NCI-H1930 (cell line): ENCODE data around the gene ACAD10.
"Not testable (repeated sequence)": the region's sequence is repeated elsewhere in the genome, so short reads cannot be mapped to it uniquely, and the experiment has no call there.

ENCODE experiments used
- DNase-seq, 2 experiments: peaks; one replicate each; lab custom pipeline; 2025; lab: John Stamatoyannopoulos, UW

Gene ACAD10

DNA sequence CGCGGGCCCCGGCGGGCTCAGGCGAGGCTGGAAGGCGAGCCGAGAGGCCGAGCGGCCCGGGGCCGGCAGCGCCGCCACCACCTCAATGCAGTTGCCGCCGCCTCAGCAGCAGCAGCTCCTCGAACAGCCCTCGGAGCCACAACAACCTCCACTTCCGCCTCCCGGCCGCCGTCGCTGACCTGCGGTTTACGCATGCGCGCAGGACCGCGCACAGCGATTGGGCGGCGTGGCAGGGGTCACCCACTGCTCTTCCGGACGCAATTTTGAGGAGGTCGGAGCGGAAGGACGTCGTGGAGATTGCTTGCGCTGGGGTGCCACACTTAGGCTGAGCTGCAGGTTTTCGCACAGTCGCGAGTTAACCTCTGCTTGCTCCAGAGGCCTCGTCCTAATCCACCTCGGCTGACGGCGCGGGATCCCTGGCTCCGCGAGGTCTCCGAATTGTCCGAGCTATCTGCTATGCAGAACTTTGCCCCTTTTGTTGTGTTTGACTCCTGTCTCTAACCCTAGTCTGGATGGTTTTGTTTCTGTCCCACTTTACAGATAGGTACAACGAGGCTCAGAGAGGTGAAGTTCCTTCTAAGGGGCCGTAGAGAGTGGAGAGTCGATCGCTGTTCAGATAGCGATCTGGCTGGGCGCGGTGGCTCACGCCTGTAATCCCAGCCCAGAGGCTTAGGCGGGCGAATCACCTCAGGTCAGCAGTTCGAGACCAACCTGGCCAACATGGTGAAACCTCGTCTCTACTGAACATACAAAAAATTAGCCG lies at the start of gene ACAD10, which contains the start of gene BRAP:
Gene ACAD10 (plus strand): TSS at position 243 of the 763 bp plus-strand sequence. CDS start 6,657 bp downstream, outside the sequence.
Gene BRAP (minus strand): TSS at position 146 of the 763 bp plus-strand sequence. CDS start 164 bp downstream, outside the sequence.
- peak; percentile 90 to 93 for DNase-seq

DNA sequence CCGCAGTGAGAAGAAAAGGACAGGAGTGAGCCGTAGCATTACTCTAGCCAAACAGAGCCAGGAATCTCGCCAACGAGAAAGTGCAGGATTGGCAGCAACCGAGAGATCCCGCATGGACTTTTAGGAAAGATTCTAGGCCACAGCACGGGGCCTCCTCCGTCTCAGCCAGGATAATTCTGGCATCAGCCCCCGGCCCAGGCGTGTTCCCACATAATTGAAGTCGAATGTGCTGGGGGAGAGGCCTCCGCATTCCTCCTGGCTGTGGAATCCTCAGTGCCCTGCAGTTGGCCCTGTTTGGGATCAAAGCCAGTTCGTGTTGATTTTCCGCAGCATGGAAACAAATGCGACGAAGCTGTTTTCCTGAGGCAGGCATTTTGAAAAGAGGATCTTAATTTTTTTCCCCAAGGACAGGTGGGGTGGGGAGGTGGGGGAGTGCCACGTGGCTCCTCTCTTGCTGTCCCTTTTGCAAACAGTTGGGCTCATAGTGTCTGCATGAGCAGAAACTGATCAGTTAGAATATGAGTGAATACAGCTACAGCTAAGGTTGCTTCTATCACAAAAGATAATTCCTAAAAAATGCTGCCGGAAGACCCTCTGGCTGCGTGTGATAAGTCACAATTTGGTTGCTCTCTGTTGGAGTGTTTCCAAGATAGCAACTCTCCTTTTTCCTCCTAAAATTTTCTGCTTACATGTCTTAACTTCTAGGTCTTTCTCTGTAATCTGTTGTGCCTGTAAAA lies 49.5 kb upstream of the ACAD10 start:
- DNase-seq: no peak

DNA sequence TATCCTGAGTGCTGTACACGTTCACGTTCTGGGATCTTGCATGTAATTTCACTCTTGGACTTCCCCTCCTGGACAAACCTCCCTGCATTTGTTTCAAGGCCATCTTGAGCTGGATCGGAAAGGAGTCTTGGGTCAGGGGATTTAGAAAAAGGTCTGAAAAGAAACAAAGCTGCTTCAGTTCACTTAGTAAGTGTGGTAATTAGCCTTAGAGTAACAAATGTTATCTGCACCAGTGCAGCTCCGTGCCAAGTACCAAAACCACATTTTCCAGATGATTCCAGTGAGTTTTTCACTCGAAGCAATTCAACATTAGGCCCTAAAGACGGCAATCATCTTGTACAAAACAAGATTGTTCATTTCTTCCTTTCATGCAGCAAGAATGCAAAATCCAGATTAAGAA lies 47.3 kb upstream of the ACAD10 start:
- DNase-seq: no peak

DNA sequence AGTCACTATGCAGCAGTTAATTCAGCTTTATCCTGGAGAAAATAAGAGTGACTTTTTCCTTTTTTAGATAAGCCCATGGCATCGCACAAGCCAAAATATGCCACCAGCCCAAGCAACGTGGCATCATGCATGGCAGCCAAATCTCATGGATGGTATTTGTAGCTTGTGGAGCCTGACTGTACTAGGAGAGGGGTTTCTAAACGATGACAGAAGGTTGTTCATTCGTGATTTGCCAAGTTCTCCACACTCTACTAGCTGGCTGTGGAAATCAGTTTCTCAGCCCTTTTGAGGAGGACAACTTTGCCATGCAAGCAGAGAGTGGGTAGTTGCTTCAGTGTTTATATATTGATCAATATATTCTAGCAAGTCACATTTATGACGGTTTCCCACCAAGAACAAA lies 45.3 kb upstream of the ACAD10 start:
- DNase-seq: no peak

DNA sequence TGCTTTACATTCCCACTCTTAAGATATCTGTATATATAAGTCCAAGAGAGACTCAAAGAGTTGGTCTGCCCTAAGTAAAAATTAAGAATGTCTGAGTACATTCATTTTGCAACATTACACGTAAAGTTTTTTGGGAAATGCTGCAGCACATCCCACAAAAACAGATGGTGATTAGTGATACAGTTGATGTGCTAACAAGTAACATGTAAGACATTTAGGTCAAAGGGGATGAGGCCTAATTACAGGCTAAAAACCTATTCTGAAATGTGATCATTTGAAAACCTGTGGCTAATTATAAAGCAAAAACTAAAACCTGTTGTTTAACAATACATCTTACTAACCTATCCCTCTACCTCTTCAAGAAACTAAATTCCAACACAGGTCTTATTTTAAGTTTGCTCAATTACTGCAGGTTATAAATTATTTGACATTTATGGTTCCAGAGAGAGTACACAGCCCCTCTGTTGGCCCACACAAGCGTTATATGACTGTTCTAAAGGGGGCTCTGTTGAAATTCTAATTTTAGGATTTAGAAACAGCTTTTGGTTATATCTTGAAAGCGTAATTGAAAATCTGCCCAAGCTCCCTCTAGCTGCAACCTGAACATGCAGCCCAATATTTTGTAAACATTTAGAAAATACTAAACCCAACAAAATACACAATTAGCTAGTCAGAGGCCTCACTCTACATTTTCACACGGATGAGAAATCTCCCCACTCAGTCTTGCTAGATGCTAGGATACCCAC lies 43.0 kb upstream of the ACAD10 start:
- DNase-seq: no peak

DNA sequence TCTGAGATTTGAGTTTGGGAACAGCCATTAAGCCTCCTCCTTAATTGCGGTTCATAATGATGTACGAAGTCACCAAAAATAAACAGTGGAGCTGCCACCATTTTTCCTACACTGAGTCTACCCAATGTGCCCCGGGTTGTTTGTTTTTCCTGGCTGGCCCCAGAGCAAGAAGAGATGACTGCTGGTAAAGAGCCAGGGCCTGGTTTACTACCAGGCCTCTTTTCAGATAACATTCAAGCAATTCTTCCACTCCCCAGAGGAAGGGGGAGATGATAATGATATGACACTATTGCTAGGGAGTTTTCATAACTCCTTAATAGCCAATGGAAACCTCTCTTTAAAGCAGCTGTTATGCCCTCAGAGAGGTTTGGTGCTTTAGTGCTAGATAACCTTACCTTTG lies 42.4 kb upstream of the ACAD10 start:
- no peak for DNase-seq

DNA sequence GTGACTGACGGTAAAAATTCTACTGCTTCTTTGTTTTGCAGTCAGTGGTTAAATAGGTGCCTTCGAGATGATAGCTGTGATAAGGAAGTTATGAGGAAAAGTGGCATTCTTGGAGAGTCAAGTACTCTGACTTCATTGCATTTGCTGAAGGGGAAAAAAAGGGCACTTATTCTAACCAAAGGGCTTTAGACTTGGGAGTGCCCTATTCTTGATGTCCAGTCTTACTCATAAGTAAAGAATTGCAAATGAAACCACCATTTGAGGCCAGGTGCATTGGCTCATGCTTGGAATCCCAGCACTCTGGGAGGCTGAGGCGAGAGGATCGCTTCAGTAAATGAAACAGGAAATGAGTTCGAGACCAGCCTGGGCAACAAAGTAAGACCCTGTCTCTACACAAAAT lies 40.4 kb upstream of the ACAD10 start:
- no peak for DNase-seq

DNA sequence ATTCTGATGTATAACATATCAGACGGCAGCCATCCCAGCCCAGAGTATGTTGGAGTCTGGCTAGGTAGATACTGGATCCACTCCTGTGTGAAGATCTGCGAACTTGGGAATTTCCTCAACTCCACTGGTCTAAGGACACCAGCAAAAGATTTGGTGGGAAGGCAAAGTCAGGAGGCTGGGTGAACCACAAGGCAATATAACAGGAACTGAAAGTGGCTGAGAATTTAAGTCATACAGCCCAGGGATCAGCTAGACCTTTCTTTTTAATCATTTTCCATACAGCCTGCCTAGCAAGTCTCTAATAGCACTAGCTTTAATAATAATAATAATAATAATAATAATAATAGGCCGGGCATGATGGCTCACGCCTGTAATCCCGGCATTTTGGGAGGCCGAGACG lies 34.9 kb upstream of the ACAD10 start:
- DNase-seq: no peak

DNA sequence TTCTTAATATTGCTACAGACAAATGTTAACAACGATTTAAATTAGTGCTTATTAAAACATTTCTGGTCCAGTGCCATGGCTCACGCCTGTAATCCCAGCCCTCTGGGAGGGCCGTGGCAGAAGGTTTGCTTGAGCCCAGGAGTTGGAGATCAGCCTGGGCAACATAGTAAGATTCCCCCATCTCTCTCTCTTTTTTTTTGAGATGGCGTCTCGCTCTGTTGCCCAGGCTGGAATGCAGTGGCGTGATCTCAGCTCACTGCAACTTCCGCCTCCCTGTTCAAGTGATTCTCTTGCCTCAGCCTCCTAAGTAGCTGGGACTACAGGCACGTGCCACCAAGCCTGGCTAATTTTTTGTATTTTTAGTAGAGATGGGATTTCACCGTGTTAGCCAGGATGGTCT lies 33.3 kb upstream of the ACAD10 start:
- not testable (repeated sequence) for DNase-seq

DNA sequence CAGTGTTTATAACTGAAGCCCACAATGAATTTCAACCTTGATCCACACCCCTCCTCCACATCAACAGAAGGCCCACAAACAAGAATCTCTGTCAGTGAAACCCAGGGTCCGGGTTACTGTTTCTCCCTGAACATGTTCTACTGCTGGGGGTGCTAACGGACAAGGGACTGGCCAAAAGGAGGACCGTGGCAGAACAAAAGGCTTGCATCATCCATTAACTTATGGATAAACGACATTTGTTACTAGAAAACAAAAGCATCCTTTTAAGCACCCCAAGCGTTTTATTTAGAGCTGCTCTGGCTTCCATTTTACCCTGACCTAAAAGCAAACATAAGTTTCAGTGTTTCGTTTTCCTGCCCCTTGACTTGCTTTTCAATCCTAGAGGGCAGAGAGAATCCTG lies 32.3 kb upstream of the ACAD10 start:
- DNase-seq: no peak

DNA sequence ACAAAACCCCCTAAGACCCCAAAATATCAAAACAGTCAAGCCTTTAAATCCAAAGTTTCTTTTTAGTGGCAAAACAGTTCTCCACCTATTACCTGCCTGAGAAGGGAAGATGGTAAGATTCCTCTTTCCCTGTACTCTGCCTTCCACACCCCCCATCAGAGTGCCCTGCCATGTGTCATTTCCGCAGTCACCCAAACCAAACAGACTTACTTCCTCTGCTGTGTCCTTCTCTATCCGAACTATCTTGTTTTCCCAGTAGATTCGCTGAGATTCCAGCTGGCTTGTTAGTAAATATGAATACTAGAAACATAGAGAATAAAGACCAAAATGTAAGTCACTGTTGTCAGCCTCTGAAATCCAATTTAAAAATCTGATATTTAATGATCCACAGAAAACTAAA lies 30.5 kb upstream of the ACAD10 start:
- no peak for DNase-seq

DNA sequence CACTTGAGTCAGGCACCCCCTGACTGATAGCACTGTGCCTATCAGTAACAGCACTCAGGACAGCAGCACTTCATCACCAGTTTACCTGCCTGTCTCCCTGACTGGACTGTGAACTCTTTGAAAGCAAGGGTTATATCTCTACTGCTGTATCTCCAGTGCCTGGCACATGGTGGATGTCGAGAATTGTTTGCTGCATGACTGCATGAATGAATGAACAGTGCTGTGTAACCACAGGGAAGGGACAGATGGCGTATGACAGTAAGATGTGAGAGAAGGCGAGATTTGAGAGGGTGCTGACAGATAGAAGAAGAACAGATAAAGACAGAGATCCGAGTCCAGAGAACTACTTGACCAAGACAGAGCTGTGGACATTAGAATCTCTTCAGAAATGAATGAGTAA lies 29.8 kb upstream of the ACAD10 start:
- DNase-seq: no peak

DNA sequence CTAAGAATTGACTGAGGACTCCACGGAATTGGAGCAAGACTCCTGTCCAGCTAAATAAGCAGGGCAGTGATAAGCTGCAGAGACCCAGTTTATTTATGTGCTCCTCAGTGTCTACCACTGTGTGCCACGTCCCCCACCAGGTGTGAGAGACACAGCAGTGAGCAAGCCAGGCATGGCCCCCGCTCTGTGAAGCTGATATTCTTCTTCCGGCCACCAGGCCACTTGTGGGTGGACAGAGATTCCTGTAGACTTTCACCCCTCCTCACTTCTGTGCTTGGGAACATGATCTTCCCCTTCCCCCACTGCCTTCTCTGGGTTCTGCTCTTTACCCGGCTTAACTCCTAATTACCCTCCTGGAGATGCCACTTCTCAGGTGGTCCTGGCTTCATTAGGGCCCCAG lies 21.4 kb upstream of the ACAD10 start:
- DNase-seq: no peak

DNA sequence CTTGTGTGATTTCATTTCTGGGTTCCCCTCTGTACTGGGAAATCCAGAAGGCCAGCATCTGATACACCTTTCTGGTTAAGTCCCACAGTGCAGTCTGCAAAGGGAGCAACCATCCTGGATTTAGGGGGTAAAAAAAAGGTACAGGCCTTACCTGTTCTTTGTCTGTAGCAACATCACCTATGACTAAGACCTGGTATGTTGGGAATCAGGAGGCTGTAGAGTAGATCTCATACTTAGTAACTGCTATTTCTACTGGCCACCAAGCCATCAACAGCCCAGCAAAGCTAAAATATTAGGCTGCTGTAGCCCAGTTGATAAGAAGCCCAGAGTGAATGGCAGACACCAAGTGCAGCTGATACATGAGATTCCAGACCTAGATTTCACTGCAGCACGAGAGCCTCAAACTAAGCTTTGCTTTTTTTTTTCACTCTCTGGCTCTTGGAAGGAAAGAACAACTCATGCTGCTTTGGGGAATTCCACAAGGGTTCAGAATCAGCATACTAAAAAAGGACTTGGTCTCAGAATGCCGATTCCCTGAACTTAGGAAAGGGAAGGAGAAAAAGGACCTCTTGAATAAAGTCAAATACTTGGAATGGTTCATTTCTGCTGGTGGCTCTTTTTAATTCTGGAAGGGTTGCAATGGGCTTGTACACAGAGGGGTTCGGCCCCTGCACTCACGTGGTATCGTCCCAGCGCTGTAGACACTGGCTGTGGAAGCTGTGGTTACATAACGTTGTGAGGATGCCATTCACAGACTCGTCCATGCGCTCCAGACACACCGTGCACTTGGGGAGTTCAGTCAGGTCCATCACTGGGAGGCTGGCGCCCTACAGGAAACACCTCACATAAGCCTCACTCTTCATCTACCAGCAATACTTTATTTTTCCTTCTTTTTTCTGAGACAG lies 20.6 kb upstream of the ACAD10 start:
- no peak for DNase-seq

DNA sequence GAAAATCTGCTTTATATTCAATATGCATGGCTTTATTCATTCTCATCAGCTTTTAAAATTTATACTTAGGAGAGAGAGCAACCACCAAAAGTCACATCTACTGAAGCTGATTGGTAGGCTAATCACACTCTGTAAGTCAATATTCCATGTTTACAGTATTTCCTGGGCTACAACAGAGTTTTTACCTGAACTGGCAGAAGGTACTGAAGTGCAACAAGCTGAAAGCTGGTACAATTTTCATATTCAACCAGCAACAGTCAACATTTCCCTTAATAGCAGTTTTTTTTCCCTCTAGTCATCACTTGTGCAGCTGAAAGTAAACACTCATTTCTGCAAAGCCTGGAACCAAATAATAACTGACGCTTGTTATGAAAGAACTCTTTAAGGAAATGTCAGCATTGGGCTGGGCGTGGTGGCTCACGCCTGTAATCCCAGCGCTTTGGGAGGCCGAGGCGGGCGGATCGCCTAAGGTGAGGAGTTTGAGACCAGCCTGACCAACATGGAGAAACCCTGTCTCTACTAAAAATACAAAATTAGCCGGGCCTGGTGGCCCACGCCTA lies 13.0 kb upstream of the ACAD10 start:
- DNase-seq: no peak

DNA sequence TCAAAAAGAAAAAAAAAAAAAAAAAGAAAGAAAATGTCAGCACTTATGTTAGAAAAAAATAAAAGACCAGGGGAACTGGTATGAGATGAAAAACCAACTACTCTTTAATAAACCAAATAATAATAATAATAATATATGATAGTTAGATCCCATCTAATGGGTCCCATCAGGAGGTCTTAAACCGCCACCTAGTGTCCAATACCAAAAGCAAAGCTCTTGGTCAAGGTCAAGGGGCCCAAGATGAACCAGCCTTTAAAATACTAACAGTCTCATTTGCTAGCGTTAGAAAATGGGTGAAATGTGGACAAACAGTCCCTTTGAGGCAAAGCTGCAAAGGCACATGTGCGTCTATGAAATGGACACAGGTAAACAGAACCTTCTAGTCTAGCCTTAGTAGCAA lies 12.3 kb upstream of the ACAD10 start:
- DNase-seq: no peak

DNA sequence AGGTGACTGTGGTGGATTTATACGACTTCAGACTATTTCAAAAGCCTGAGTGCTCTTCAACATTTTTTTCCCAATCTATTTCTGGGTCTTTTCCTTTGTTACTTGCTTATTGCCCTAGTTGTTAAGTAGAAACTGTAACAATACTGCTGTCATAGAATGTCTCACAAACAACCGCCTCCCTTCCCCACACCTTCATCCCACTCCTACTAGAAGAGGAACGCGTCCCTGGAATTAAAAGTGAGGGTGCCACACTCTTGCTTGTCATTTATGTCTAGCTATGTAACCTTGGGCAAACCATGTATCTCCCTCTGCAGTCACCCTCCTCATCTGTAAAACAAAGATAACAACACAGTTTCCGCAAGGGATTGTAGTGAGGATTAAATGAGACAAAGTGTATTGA lies 8.7 kb upstream of the ACAD10 start:
- DNase-seq: no peak

DNA sequence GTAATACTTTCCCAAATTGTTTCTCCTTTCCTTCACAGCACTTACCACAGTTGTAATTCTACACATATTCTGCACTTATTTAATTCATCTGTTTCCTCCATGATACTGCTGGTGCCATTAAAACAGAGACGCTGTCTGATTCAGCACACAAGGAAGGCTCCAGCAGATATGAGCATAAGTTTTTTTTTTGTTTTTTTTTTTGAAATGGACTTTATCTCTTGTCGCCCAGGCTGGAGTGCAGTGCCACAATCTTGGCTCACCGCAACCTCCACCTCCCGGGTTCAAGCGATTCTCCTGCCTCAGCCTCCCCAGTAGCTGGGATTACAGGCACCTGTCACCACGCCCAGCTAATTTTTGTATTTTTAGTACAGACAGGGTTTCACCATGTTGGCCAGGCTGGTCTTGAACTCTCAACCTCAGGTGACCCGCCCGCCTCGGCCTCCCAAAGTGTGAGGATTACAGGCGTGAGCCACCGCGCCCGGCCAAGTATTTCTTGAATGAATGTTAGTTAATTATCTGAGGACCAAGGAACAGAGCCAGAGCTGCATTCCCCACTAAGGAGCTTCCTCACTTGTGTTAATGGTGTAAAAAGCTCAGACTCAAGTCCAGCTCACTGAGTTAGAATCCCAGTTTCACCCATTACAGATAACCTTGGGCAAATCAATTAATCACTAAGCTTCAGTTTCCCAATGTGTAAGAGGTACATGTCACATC lies 1.2 kb upstream of the ACAD10 start:
- DNase-seq: not testable (repeated sequence)

DNA sequence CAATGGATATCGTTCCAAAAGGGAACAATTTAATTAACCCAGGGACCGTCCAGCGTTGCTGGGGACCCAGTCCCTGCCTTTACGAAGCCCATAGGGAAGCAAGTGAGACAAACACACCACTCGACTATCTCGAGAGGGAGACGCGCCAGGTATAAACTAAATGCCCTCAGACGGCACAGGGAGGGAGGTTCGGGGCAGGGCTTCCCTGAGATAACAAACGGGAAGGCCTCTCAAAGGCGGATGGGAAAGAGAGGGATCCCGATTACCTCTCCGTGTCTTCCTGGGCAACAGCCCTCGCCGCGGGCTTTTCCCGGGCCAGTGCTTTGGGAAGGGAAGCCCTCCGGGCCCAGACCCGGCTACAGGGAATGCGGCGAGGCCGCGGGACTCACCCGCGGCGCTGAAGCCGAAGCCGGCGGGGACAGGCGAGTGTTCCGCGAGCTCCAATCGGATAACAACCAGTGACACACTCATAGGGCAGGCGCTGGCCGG lies 487 bp upstream of the ACAD10 start:
- no peak for DNase-seq

DNA sequence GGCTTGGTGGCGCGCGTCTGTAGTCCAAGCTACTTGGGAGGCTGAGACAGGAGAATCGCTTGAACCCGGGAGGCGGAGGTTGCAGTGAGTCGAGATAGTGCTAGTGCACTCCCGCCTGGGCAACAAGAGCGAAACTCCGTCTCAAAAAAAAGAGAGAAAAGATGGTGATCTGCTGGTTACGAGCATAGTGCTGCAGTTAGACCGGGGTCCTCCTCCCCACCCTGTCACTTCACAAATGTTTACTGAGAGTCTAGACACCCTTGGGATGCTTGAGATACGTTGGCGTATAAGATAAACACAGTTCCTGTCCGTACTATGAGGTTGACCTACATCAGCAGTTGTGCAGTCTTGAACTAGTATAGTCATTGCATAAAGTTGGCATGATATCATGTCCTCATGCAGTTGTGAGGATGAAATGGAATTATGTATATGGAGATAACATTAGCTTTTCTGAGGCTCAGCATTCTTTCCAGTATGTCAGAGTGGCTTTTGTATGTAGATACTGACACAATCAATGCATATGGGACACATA lies 787 bp downstream of the ACAD10 start:
- no peak for DNase-seq
